IMR-90 (cell line): ENCODE results near the gene CCND1. TPM values are rescaled to one million over a fixed set of nuclear protein-coding genes. Genes with fewer than 3 reads are reported as not detected.

ENCODE experiments used
- ATAC-seq: fragments of 200-7000 bp; cut with Tn5 transposase; 2 replicates; pipeline ENCODE4 v1.9.1; 2020; ENCODE audit warnings: low read depth, mild to moderate bottlenecking, moderate library complexity
- BruUV-seq: library from RNA; stranded (reverse); fragments of 400-500 nt; replicated peaks from 2 replicates; lab custom pipeline; 2021; lab: Mats Ljungman, UMichigan
- CTCF ChIA-PET: fragments of 300-600 bp; formaldehyde crosslinking; extraction: SDS; loops from one replicate; lab custom pipeline; 2021; ENCODE audit warnings: antibody characterized with exemption; lab: Yijun Ruan, JAX
- POLR2A ChIA-PET: fragments of 300-600 bp; sonication (Branson Sonifier 250); formaldehyde crosslinking; loops from one replicate; lab custom pipeline; 2022; ENCODE audit warnings: antibody characterized with exemption; ENCODE audit not compliant: unreplicated experiment; lab: Charles Lee
- DNase-seq: peaks from one replicate; pipeline ENCODE4 v3.0.0; 2013
- H2AFZ ChIP-seq: replicated peaks from 2 replicates; pipeline ENCODE3; 2013; ENCODE audit warnings: low read length, mild to moderate bottlenecking; ENCODE audit not compliant: poor library complexity
- H2AK5ac ChIP-seq: 2 replicates; pipeline ENCODE4 v1.6.1; 2013; ENCODE audit warnings: low read depth, low read length, inconsistent platforms
- H2AK9ac ChIP-seq: replicated peaks from 2 replicates; pipeline ENCODE3; 2013; ENCODE audit warnings: mild to moderate bottlenecking, low read depth, low read length, moderate library complexity; ENCODE audit not compliant: poor library complexity
- H2BK120ac ChIP-seq: 2 replicates; pipeline ENCODE4 v1.6.1; 2013; ENCODE audit warnings: low read depth, low read length, inconsistent platforms
- H2BK15ac ChIP-seq: 3 replicates; pipeline ENCODE4 v1.6.1; 2013; ENCODE audit warnings: low read depth, low read length, inconsistent platforms
- H2BK20ac ChIP-seq: 2 replicates; pipeline ENCODE4 v1.6.1; 2013; ENCODE audit warnings: low read depth, mild to moderate bottlenecking, inconsistent platforms, low read length, moderate library complexity
- H2BK5ac ChIP-seq: 2 replicates; pipeline ENCODE4 v1.6.1; 2013; ENCODE audit warnings: mild to moderate bottlenecking, low read depth, low read length, inconsistent platforms; ENCODE audit not compliant: poor library complexity, severe bottlenecking
- H3K14ac ChIP-seq: replicated peaks from 2 replicates; pipeline ENCODE4 v1.6.1; 2013; ENCODE audit warnings: low read depth, low read length, inconsistent platforms
- H3K18ac ChIP-seq: 2 replicates; pipeline ENCODE4 v1.6.1; 2013; ENCODE audit warnings: low read depth, low read length, control low read depth
- H3K23ac ChIP-seq: 2 replicates; pipeline ENCODE4 v1.6.1; 2013; ENCODE audit warnings: low read depth, low read length, inconsistent platforms
- H3K27ac ChIP-seq: 2 replicates; pipeline ENCODE4 v1.5.1; 2013; ENCODE audit warnings: mild to moderate bottlenecking, control low read depth, low read length; ENCODE audit not compliant: insufficient read depth
- H3K27me3 ChIP-seq: 2 replicates; pipeline ENCODE4 v1.6.1; 2013; ENCODE audit warnings: low read length; ENCODE audit not compliant: control insufficient read depth, insufficient read depth
- H3K36me3 ChIP-seq: 2 replicates; pipeline ENCODE4 v1.6.1; 2013; ENCODE audit warnings: low read length, mixed read lengths; ENCODE audit not compliant: control insufficient read depth, insufficient read depth
- H3K4ac ChIP-seq: 2 replicates; pipeline ENCODE4 v1.6.1; 2013; ENCODE audit warnings: low read depth, low read length, inconsistent platforms
- H3K4me1 ChIP-seq: 2 replicates; pipeline ENCODE4 v1.6.1; 2013; ENCODE audit warnings: low read length, mixed read lengths; ENCODE audit not compliant: control insufficient read depth, insufficient read depth
- H3K4me2 ChIP-seq: 2 replicates; pipeline ENCODE4 v1.6.1; 2013; ENCODE audit warnings: low read depth, mild to moderate bottlenecking, control low read depth, low read length, moderate library complexity
- H3K4me3 ChIP-seq: 2 replicates; pipeline ENCODE4 v1.5.1; 2013; ENCODE audit warnings: low read depth, mild to moderate bottlenecking, control low read depth, low read length, moderate library complexity; ENCODE audit not compliant: insufficient read depth
- H3K56ac ChIP-seq: 2 replicates; pipeline ENCODE4 v1.6.1; 2013; ENCODE audit warnings: low read length, inconsistent platforms; ENCODE audit not compliant: insufficient read depth; ENCODE audit errors: extremely low read depth
- H3K79me1 ChIP-seq, 2 experiments: 2 replicates each; pipeline ENCODE4 v1.6.1; 2013; ENCODE audit warnings: low read length in 2 of 2, inconsistent platforms in 1 of 2, low read depth in 1 of 2
- H3K9ac ChIP-seq: 2 replicates; pipeline ENCODE4 v1.6.1; 2013; ENCODE audit warnings: low read depth, low read length, control low read depth
- H3K9me1 ChIP-seq: 2 replicates; pipeline ENCODE4 v1.6.1; 2013; ENCODE audit warnings: low read length, inconsistent platforms; ENCODE audit not compliant: insufficient read depth
- H3K9me3 ChIP-seq: 2 replicates; pipeline ENCODE4 v1.6.1; 2013; ENCODE audit warnings: low read length; ENCODE audit not compliant: control insufficient read depth, insufficient read depth
- H4K20me1 ChIP-seq: 2 replicates; pipeline ENCODE4 v1.6.1; 2013; ENCODE audit warnings: low read length, inconsistent platforms; ENCODE audit not compliant: insufficient read depth
- H4K5ac ChIP-seq: 2 replicates; pipeline ENCODE4 v1.6.1; 2013; ENCODE audit warnings: mild to moderate bottlenecking, low read depth, low read length, control low read depth
- H4K8ac ChIP-seq, 2 experiments: 2 replicates each; pipeline ENCODE4 v1.6.1; 2013; ENCODE audit warnings: low read depth in 2 of 2, low read length in 2 of 2, control low read depth in 1 of 2, inconsistent platforms in 1 of 2
- H4K91ac ChIP-seq: 2 replicates; pipeline ENCODE4 v1.6.1; 2013; ENCODE audit warnings: low read depth, low read length, inconsistent platforms; ENCODE audit not compliant: insufficient read depth
- BHLHE40 ChIP-seq: fragments of 150-350 bp; IDR thresholded peaks from 2 replicates; pipeline ENCODE4 v1.6.1; 2016; ENCODE audit warnings: mild to moderate bottlenecking, low read depth, low read length
- CEBPB ChIP-seq: IDR thresholded peaks from 2 replicates; pipeline ENCODE4 v1.6.1; 2012; ENCODE audit warnings: low read depth, low read length, improper control_type of control experiment
- CHD1 ChIP-seq: IDR thresholded peaks from 2 replicates; pipeline ENCODE4 v1.6.1; 2012; ENCODE audit warnings: low read depth, low read length, improper control_type of control experiment
- CTCF ChIP-seq: conservative IDR thresholded peaks from 2 replicates; pipeline ENCODE4 v1.5.1; 2012; ENCODE audit warnings: mild to moderate bottlenecking, low read depth, low read length, improper control_type of control experiment
- ELK1 ChIP-seq: fragments of 150-350 bp; IDR thresholded peaks from 2 replicates; pipeline ENCODE4 v1.6.1; 2016; ENCODE audit warnings: low read depth, mild to moderate bottlenecking, low read length, moderate library complexity, borderline replicate concordance
- FOS ChIP-seq: fragments of 150-350 bp; IDR thresholded peaks from 2 replicates; pipeline ENCODE4 v1.6.1; 2016; ENCODE audit warnings: low read depth, low read length
- MAFK ChIP-seq: IDR thresholded peaks from 2 replicates; pipeline ENCODE4 v1.6.1; 2012; ENCODE audit warnings: low read depth, low read length, improper control_type of control experiment
- MAZ ChIP-seq: IDR thresholded peaks from 2 replicates; pipeline ENCODE4 v1.6.1; 2012; ENCODE audit warnings: low read depth, mild to moderate bottlenecking, low read length, improper control_type of control experiment, moderate library complexity, borderline replicate concordance
- MXI1 ChIP-seq: IDR thresholded peaks from 2 replicates; pipeline ENCODE4 v1.6.1; 2012; ENCODE audit warnings: low read depth, mild to moderate bottlenecking, low read length, moderate library complexity, borderline replicate concordance
- NFE2L2 ChIP-seq: fragments of 150-350 bp; IDR thresholded peaks from 2 replicates; pipeline ENCODE4 v1.6.1; 2016; ENCODE audit warnings: low read depth, mild to moderate bottlenecking, low read length
- POLR2A ChIP-seq: IDR thresholded peaks from 2 replicates; pipeline ENCODE4 v1.6.1; 2012; ENCODE audit warnings: mild to moderate bottlenecking, low read depth, low read length
- RAD21 ChIP-seq: IDR thresholded peaks from 2 replicates; pipeline ENCODE4 v1.6.1; 2012; ENCODE audit warnings: low read length, improper control_type of control experiment
- RCOR1 ChIP-seq: IDR thresholded peaks from 2 replicates; pipeline ENCODE4 v1.6.1; 2012; ENCODE audit warnings: mild to moderate bottlenecking, low read length, improper control_type of control experiment; ENCODE audit not compliant: insufficient replicate concordance
- RFX5 ChIP-seq: IDR thresholded peaks from 2 replicates; pipeline ENCODE4 v1.8.0; 2012; ENCODE audit warnings: low read depth, mild to moderate bottlenecking, low read length, moderate library complexity
- SMC3 ChIP-seq: fragments of 150-350 bp; IDR thresholded peaks from 2 replicates; pipeline ENCODE4 v1.6.1; 2016; ENCODE audit warnings: low read depth, mild to moderate bottlenecking, antibody characterized with exemption, low read length, moderate library complexity
- USF2 ChIP-seq: fragments of 150-350 bp; IDR thresholded peaks from 2 replicates; pipeline ENCODE4 v1.6.1; 2017; ENCODE audit warnings: mild to moderate bottlenecking, antibody characterized with exemption, low read length, low read depth
- WGBS, 2 experiments: methylation state at CpG; one replicate each; pipeline versions ENCODE4 v1.1.5 to v1.1.7; 2013; ENCODE audit warnings: missing lambda C conversion rate in 2 of 2; ENCODE audit not compliant: insufficient read length in 1 of 2; ENCODE audit errors: extremely low coverage in 2 of 2; 5-methylcytosine and 5-hydroxymethylcytosine counted together
- dilution Hi-C: fragments of 300-500 bp; cut with HindIII; formaldehyde crosslinking; loops from one replicate; pipeline ENCODE4 v1.14.3; 2018; ENCODE audit warnings: low sequenced_read_pairs; ENCODE audit not compliant: unreplicated experiment
- in situ Hi-C: fragments of 300-500 bp; cut with MboI; formaldehyde crosslinking; loops from 3 replicates; pipeline ENCODE4 v1.14.3; 2019; ENCODE audit warnings: low sequenced_read_pairs, inconsistent platforms, mixed read lengths
- intact Hi-C: fragments of 100-400 bp; cut with micrococcal nuclease; formaldehyde crosslinking; loops from 2 replicates; pipeline ENCODE4 v1.10.0; 2022
- polyA plus RNA-seq, 3 experiments: library from polyadenylated mRNA; depleted of rRNA; stranded (reverse); fragments of >200 nt; gene quantifications; 2 replicates each; pipeline ENCODE4 v1.2.3, GENCODE V29; 2012; ENCODE audit warnings: low replicate concordance in 1 of 3
- total RNA-seq: library from RNA; depleted of rRNA; stranded (reverse); fragments of >200 nt; gene quantifications from 2 replicates; pipeline ENCODE4 v1.2.3, GENCODE V29; 2012

Gene CCND1
- total and polyA plus RNA-seq, 2 of the 4 experiments (the other 2 are of a cell fraction), result 481 to 748 TPM

- Histone ChIP-seq H3K36me3 (no peaks in the 10 kb centered on the region), H3K23ac (no peak overlapping the region), H2AK9ac (no peak overlapping the region), H3K27me3 (no peaks in the 10 kb centered on the region; the same call in 1 of the 2 replicates), H3K56ac (no peak overlapping the region), H3K27ac (no peak overlapping the region), H4K20me1 (no peaks in the 10 kb centered on the region), H2AFZ (no peak overlapping the region), H4K5ac (no peak overlapping the region), H3K9ac (no peak overlapping the region), H2BK120ac (no peak overlapping the region), H3K4ac (no peak overlapping the region), H2BK20ac (no peak overlapping the region), H2BK15ac (no peak overlapping the region), H3K9me3 (no peaks in the 10 kb centered on the region), H3K9me1 (0 out of 2 replicates have a peak, but pooled peaks cover 3% of the 10 kb centered on the region), H3K79me1 (no peaks in the 10 kb centered on the region), H2BK5ac (no peak overlapping the region), H3K18ac (no peak overlapping the region), H2AK5ac (no peak overlapping the region), H3K4me2 (no peak overlapping the region), H3K14ac (no peak overlapping the region), H4K8ac (no peak overlapping the region), H3K4me3 (no peak overlapping the region), H3K4me1 (no peaks in the 10 kb centered on the region), H4K91ac (no peak overlapping the region)
- in situ Hi-C loops (no loop called here), intact Hi-C loops (no loop called here), dilution Hi-C loops (no loop called here)
- 66% methylated on average over 4 of the region's 8 CpGs; no CpG with 5 or more reads in 1 of the 2 experiments for WGBS, 2 experiments
- no peak for DNase-seq
- TF ChIP-seq NFE2L2 (no peak), RCOR1 (no peak), MAFK (no peak), MXI1 (no peak), RAD21 (no peak), CEBPB (no peak), POLR2A (no peak), FOS (no peak), RFX5 (no peak), ELK1 (no peak), MAZ (no peak), SMC3 (no peak), USF2 (no peak), CTCF (no peak), CHD1 (no peak), BHLHE40 (no peak)
- no peak for ATAC-seq
- CTCF ChIA-PET, result no interaction called here
- no TSS peak for BruUV-seq
- POLR2A ChIA-PET, result no interaction called here
These were observed 22.7 kb upstream of the CCND1 start for GRCh38 chr11:69618237-69618636.
